T-helper 1 cell treated with Interleukin-12 subunit alpha and Interleukin-12 subunit beta and Interleukin-4 antibody, amounts not matched to agents 30 μg/mL and 1 μg/mL, for 36 hours (primary cell): ENCODE data around the gene KLLN.
"Not testable (repeated sequence)": the region's sequence is repeated elsewhere in the genome, so short reads cannot be mapped to it uniquely, and the experiment has no call there.

Experiments
- H3K27ac Mint-ChIP-seq: one replicate; pipeline ENCODE4 v1.8.0; 2021; ENCODE audit warnings: mild to moderate bottlenecking, mixed read lengths
- H3K27me3 Mint-ChIP-seq: one replicate; pipeline ENCODE4 v1.8.0; 2021; ENCODE audit warnings: low read depth, mixed read lengths
- H3K36me3 Mint-ChIP-seq: one replicate; pipeline ENCODE4 v1.8.0; 2021; ENCODE audit warnings: low read depth, mixed read lengths
- H3K4me1 Mint-ChIP-seq: one replicate; pipeline ENCODE4 v1.8.0; 2021; ENCODE audit warnings: low read depth, mixed read lengths
- H3K4me3 Mint-ChIP-seq: one replicate; pipeline ENCODE4 v1.8.0; 2021; ENCODE audit warnings: mild to moderate bottlenecking, moderate library complexity, mixed read lengths
- H3K9me3 Mint-ChIP-seq: one replicate; pipeline ENCODE4 v1.8.0; 2021; ENCODE audit warnings: mixed read lengths

Gene KLLN

DNA sequence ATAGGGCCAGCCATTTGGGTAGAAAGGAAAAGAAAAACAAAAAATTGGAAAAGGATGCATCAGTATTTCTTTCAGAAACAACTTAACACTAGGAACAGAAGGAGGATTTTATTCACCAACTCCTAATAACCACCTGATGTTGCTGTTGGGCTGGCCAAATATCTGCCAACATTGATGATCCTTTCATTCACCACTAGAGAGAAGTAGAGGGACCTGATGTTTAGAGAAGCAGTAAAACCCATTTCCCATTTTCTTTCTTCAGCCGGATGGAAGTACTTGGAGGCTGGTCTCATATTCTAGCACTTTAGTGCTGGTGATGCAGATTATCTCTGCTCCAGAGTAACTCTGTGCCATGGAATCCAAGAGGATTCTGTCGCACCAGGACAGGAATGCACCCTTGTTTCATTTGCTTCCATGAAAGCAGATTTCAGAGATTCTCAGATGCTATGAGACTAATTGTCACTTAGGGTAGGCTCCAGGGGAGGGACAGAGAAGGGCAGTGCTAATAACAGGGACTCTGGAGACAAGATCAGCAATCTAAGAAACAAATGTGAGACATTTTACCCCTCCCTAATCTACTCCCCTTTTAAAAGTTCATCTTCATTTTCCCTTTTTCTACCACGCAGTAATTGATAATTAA is 3.1 kb downstream of the KLLN start:
- peaks cover 24% of the 10 kb centered on the region for H3K4me1 Mint-ChIP-seq
- peaks cover 4% of the 10 kb centered on the region for H3K27me3 Mint-ChIP-seq
- no peak overlapping the region for H3K27ac Mint-ChIP-seq
- H3K36me3 Mint-ChIP-seq, result peaks cover 6% of the 10 kb centered on the region
- no peaks in the 10 kb centered on the region for H3K9me3 Mint-ChIP-seq
- peak overlapping the region; percentile 19 for H3K4me3 Mint-ChIP-seq

DNA sequence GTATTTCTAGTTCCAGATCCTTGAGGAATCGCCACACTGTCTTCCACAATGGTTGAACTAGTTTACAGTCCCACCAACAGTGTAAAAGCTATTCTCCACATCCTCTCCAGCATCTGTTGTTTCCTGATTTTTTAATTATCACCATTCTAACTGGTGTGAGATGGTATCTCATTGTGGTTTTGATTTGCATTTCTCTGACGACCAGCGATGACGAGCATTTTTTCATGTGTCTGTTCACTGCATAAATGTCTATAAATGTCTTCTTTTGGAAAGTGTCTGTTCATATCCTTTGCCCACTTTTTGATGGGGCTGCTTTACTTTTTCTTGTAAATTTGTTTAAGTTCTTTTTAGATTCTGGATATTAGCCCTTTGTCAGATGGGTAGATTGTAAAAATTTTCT is 7.7 kb downstream of the KLLN start:
- peaks cover 15% of the 10 kb centered on the region for H3K4me1 Mint-ChIP-seq
- H3K9me3 Mint-ChIP-seq, H3K27ac Mint-ChIP-seq, H3K4me3 Mint-ChIP-seq, H3K27me3 Mint-ChIP-seq, H3K36me3 Mint-ChIP-seq: not testable (repeated sequence)

DNA sequence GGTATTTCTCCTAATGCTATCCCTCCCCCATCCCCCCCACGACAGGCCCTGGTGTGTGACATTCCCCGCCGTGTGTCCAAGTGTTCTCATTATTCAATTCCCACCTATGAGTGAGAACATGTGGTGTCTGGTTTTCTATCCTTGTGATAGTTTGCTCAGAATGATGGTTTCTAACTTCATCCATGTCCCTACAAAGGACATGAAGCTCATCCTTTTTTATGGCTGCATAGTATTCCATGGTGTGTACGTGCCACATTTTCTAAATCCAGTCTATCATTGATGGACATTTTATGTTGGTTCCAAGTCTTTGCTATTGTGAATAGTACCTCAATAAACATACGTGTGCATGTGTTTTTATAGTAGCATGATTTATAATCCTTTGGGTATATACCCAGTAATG is 8.1 kb downstream of the KLLN start:
- not testable (repeated sequence) for H3K27me3 Mint-ChIP-seq, H3K9me3 Mint-ChIP-seq, H3K4me3 Mint-ChIP-seq, H3K36me3 Mint-ChIP-seq, H3K27ac Mint-ChIP-seq
- H3K4me1 Mint-ChIP-seq, result peaks cover 13% of the 10 kb centered on the region

DNA sequence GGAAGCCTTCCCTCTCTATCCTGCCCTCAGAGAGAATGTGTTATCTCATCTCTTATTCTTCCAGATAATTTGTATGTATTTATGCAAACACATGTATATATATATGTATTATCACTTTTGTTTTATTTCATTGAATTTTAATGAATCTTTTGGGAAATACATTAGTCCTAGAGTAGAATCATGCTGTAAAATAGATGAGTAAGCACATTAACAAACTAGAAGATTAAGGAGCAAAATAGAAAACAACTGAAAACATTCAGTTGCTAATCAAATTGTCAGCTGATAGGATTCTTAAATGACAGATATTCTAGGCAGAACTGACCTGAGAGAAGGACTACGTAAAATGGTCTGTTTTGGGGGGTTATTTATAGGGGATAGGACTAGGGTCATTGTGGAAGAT is 11.2 kb downstream of the KLLN start:
- Mint-ChIP-seq H3K4me1 (peaks cover 13% of the 10 kb centered on the region), H3K27ac (no peak overlapping the region), H3K27me3 (no peaks in the 10 kb centered on the region), H3K9me3 (no peaks in the 10 kb centered on the region), H3K36me3 (no peaks in the 10 kb centered on the region), H3K4me3 (no peak overlapping the region)

DNA sequence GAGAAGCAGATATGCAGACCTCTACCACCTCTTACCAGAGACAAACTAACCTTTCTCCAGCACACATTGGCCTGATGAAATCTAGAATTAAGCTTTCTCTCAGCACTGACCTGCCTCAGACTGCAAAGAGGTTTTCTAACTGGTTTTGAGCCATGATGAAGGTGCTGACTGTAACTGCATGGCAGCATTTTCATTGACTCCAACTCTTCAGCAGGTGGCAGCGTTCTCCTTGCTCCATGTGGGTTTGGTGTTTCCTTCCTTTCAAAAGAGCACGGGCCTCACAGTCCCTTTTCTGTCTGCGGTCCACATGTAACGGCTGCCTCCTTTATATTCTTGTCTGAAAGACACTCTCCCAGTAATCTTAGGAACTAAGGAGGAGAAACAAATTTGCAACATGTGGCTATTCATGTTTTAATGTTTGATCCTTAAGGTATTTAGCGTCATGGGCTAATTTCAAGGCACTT is 12.6 kb downstream of the KLLN start:
- Mint-ChIP-seq H3K36me3 (no peaks in the 10 kb centered on the region), H3K27ac (no peak overlapping the region), H3K4me3 (no peak overlapping the region), H3K4me1 (peaks cover 13% of the 10 kb centered on the region), H3K9me3 (no peaks in the 10 kb centered on the region), H3K27me3 (no peaks in the 10 kb centered on the region)

DNA sequence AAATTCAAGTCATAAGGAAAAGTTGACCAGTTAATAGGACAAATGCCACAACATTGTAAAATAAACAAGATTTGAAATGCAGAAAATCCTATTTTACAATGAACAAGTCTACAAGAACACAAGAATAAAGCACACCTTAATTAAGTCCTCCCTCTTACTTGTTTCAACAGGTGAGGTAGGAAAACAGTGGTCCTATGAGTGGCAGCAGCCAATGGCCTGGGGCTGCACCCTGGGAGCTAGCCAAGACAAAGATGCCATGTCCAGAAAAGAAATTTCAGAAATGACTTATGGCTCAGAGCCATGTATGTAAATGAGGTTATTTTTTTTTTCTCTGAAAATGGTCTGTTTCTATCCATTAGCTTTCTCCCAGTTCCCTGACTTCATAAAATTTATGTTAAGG is 14.3 kb downstream of the KLLN start:
- Mint-ChIP-seq H3K27me3 (no peaks in the 10 kb centered on the region), H3K36me3 (no peaks in the 10 kb centered on the region), H3K4me1 (peaks cover 14% of the 10 kb centered on the region), H3K4me3 (no peak overlapping the region), H3K27ac (no peak overlapping the region), H3K9me3 (no peaks in the 10 kb centered on the region)

DNA sequence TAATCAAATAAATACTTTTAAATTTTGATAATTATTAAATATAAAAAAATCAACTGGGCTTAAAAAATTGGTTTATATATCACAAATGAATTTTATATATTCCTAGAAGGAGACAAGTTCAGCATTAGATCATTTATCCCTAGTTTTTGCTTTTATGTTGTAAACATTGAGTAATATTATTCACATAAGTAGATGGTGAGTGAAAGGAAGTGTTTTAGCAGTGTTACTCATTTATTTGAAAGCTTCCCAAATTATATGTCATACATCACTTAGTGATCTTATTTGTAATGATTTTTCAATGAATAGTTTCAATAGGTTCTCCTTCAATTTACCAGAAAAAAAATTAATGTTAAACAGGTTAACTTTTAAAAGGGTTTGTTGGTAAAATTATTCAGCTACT is 15.8 kb downstream of the KLLN start:
- Mint-ChIP-seq H3K4me1 (peaks cover 19% of the 10 kb centered on the region), H3K36me3 (peaks cover 3% of the 10 kb centered on the region), H3K27me3 (no peaks in the 10 kb centered on the region), H3K9me3 (no peaks in the 10 kb centered on the region), H3K27ac (no peak overlapping the region), H3K4me3 (no peak overlapping the region)

DNA sequence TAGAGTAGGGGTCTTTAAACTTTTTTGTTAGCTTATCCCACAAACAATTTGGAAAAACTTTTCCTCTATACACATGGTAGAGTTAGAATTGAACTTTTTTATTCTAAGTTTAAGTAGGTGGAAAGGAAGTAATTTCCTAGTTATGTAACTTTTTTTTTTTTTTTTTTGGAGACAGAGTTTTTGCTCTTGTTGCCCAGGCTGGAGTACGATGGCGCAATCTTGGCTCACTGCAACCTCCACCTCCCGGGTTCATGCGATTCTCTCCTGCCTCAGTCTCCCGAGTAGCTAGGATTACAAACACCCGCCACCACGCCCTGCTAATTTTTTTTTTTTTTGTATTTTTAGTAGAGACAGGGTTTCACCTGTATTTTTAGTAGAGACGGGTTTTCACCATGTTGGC is 16.6 kb downstream of the KLLN start:
- H3K4me1 Mint-ChIP-seq, result peaks cover 24% of the 10 kb centered on the region
- not testable (repeated sequence) for H3K27ac Mint-ChIP-seq, H3K36me3 Mint-ChIP-seq, H3K9me3 Mint-ChIP-seq, H3K4me3 Mint-ChIP-seq, H3K27me3 Mint-ChIP-seq

DNA sequence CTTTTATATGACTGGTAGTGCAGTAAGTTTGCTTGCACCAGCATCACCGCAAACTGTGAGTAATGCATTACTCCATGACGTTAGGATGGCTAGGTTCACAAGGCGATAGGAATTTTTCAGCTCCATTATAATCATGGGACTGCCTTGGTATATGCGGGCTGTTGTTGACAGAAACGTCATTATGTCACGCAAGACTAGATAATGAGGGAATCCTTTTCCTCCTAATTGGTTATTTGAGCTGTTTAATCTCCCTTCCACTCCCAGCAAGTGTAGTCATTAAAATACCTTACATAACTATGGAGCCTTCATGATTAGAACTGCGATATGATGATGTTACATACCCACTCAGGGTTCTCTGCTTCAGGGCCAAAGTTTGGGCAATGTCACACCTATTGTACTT is 17.3 kb downstream of the KLLN start:
- H3K4me3 Mint-ChIP-seq, result no peak overlapping the region
- H3K4me1 Mint-ChIP-seq, result peaks cover 23% of the 10 kb centered on the region
- H3K27me3 Mint-ChIP-seq, result no peaks in the 10 kb centered on the region
- no peaks in the 10 kb centered on the region for H3K9me3 Mint-ChIP-seq
- H3K27ac Mint-ChIP-seq, result no peak overlapping the region
- peaks cover 3% of the 10 kb centered on the region for H3K36me3 Mint-ChIP-seq

DNA sequence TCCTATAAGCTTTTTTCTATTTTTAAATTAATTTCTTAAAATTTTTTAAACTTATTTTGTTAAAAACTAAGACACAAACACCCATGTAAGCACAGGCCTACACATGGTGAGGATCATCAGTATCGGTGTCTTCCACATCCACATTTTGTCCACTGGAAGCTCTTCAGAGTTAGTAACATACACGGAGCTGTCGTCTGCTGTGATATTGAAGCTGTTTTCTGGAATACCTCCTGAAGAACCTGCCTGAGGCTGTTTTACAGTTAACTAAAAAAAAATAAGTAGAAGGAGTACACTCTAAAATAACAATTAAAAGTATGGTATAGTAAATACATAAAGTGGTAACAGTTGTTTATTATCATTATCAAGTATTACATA is 17.7 kb downstream of the KLLN start:
- Mint-ChIP-seq H3K4me3 (no peak overlapping the region), H3K9me3 (no peaks in the 10 kb centered on the region), H3K27me3 (no peaks in the 10 kb centered on the region), H3K27ac (no peak overlapping the region), H3K36me3 (peaks cover 3% of the 10 kb centered on the region), H3K4me1 (peaks cover 19% of the 10 kb centered on the region)

DNA sequence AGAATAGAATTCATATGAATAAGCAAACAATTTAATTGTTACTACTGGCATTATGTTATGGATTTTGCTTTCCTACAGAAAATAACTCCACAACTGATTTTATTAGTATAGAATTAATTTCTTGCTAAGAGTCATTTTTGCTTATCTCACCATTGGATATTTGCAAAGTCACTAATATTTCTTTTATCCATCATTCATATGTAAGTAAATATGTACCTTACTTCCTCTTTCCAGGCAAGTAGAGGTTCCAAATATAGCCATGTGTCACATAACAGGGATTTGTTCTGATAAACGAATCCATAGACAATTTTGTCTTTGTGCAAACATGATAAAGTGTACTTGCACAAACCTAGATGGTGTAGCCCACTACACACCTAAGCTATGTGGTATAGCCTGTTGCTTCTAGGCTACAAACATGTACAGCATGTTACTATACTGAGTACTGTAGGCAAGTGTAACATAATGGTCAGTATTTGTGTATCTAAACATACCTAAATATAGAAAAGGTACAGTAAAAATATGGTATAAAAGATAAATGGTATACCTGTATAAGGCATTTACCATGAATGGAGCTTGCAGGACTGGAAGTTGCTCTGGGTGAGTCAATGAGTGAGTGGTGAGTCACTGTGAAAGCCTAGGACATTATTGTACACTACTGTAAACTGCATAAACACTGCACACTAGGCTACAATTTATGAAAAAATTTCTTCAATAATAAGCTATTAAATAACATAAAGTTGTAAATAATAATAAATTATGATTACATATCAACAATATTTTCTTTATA is 18.3 kb downstream of the KLLN start:
- no peaks in the 10 kb centered on the region for H3K9me3 Mint-ChIP-seq
- no peak overlapping the region for H3K4me3 Mint-ChIP-seq
- H3K27ac Mint-ChIP-seq, result no peak overlapping the region
- peaks cover 16% of the 10 kb centered on the region for H3K4me1 Mint-ChIP-seq
- peaks cover 3% of the 10 kb centered on the region for H3K36me3 Mint-ChIP-seq
- H3K27me3 Mint-ChIP-seq, result no peaks in the 10 kb centered on the region

DNA sequence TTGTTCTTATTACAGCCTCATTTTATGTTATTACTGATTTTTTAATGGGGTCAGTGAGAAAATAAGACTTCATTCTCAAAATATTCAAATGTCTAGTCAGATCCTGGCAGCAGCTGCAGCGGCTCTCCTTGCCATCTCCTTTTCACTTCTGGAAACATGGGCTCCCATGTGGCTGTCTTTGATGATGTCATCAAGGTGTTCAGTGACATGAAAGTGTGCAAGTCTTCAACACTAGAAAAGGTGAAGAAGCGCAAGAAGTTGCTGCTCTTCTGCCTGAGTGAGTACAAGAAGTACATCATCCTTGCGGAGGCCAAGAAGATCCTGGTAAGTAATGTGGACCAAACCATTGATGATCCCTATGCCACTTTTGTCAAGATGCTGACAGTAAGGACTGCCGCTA is 19.6 kb downstream of the KLLN start:
- Mint-ChIP-seq H3K4me1 (peaks cover 15% of the 10 kb centered on the region), H3K27ac (no peak overlapping the region), H3K9me3 (no peaks in the 10 kb centered on the region), H3K4me3 (no peak overlapping the region), H3K36me3 (peaks cover 3% of the 10 kb centered on the region), H3K27me3 (no peaks in the 10 kb centered on the region)

DNA sequence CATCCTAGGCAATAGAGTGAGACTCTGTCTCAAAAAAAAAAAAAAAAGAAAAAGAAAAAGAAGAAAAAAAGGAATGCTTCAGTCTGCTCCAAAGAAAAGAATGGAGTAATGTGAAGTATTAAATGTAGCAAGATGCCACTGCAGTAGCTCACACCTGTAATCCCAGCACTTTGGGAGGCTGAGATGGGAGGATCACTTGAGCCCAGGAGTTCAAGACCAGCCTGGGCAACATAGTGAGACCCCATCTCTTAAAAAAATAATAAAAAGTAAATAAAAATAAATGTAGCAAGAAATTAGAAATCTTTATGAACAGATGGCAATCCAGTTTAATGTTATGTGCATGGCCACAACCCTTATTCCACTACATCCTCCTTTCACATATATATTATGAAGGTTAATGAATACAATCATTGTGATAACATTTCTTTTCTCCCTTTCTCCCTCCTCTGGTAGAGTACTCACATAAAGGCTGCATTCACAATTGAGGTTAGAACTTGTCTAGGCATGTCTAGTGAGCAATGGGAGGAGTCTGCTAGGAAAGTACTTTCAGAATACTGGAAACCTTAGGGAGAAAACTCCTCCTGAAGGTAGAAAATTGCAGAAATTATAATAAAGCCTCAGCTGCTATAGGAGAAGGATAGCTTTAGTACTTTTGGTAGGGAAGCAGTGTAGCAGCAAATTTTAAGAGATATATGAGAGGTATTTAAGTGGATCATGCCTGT is 20.4 kb downstream of the KLLN start:
- peaks cover 15% of the 10 kb centered on the region for H3K4me1 Mint-ChIP-seq
- no peaks in the 10 kb centered on the region for H3K9me3 Mint-ChIP-seq
- no peaks in the 10 kb centered on the region for H3K27me3 Mint-ChIP-seq
- peak overlapping the region; percentile 38 for H3K27ac Mint-ChIP-seq
- H3K4me3 Mint-ChIP-seq, result no peak overlapping the region
- H3K36me3 Mint-ChIP-seq, result peaks cover 3% of the 10 kb centered on the region

DNA sequence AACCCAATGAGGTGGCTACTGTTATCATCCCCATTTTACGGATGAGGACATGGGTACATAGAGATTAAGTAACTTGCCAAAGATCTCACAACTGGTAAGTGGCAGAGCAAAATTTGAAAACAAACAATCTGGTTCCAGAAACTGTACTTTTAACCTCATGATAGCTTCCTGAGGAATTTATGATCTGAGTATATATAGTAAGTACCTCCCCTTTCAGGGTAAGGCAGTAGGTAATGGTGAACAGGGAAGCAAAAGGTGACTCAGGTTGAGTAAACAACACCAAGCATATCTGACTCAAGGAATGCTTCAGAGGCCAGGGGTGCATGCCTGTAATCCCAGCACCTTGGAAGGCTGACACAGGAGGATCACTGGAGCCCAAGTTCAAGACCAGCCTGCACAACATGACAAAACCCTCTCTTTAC is 21.1 kb downstream of the KLLN start:
- Mint-ChIP-seq H3K9me3 (no peaks in the 10 kb centered on the region), H3K4me3 (no peak overlapping the region), H3K4me1 (peaks cover 15% of the 10 kb centered on the region), H3K36me3 (peaks cover 3% of the 10 kb centered on the region), H3K27ac (peak overlapping the region; percentile 58), H3K27me3 (no peaks in the 10 kb centered on the region)

DNA sequence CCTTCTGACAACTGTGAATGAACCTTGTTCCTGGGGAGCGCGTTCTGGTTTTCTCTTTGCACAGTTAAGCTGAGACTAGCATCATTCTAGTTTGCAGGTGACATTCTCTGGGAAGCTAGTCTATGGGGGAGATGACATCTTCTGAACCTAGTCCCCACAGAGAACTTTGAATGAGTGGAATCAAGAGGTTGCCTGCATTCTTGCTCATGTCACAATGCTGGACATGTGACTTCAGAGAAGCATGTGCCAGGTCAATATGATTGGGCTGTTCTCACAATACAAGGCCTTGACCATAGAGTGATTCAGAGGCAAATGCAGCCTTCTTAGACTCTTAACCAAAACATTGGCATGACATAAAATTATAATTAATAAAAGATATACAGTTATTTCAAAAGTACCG is 22.1 kb downstream of the KLLN start:
- Mint-ChIP-seq H3K4me1 (peaks cover 15% of the 10 kb centered on the region), H3K27me3 (no peaks in the 10 kb centered on the region), H3K4me3 (no peak overlapping the region), H3K36me3 (peaks cover 3% of the 10 kb centered on the region), H3K9me3 (no peaks in the 10 kb centered on the region), H3K27ac (peak overlapping the region; percentile 41)
